Activated naive CD4-positive, alpha-beta T cell treated with Interleukin-2 at 50 U/mL for 16 hours (primary cell): Measurements from ENCODE around the gene SDCCAG8.

Source experiments
- DNase-seq: peaks from one replicate; pipeline ENCODE4 v3.0.0-alpha.2; 2020

The SDCCAG8 gene

DNA sequence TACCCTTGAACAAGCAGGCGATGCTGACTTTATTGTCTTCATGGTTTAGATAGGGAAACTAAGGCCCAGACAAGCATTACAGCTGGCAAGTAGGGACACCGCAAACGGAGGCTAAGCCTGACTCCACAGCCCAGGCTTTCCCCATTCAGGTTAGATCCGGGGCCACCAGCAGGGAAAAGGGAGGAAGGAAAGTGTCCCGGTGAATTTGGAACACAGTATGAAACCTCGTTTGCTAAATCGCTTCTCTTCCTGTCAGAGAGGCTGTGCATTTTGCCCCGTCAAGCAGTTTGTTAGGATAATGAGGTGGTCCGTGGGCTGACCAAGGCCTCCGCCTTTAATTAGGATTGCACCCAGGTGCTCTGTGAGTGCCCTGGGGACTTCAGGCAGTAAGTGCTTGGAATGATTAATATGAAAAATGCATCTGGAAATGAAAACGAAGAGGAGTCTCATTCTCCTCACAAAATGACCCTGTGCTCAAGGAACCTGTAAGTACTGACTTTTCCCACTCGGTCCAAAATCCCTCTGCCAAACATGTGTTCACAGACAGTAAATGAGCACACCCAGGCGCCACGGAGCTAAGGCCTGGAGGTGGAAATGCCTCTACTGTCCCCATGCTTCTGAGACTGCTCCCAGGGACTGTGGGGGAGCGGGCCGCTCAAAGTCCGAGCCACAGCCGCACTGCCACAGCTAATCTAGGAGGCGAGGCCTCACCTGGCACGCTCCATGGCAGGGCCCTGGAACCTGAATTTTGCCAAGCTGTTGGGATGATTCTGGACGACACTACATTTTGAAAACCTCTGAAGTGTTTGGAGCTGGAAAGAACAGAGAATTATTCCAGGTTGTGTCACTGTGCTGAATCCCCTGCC, 234.1 kb downstream of the SDCCAG8 start:
- no peak for DNase-seq

DNA sequence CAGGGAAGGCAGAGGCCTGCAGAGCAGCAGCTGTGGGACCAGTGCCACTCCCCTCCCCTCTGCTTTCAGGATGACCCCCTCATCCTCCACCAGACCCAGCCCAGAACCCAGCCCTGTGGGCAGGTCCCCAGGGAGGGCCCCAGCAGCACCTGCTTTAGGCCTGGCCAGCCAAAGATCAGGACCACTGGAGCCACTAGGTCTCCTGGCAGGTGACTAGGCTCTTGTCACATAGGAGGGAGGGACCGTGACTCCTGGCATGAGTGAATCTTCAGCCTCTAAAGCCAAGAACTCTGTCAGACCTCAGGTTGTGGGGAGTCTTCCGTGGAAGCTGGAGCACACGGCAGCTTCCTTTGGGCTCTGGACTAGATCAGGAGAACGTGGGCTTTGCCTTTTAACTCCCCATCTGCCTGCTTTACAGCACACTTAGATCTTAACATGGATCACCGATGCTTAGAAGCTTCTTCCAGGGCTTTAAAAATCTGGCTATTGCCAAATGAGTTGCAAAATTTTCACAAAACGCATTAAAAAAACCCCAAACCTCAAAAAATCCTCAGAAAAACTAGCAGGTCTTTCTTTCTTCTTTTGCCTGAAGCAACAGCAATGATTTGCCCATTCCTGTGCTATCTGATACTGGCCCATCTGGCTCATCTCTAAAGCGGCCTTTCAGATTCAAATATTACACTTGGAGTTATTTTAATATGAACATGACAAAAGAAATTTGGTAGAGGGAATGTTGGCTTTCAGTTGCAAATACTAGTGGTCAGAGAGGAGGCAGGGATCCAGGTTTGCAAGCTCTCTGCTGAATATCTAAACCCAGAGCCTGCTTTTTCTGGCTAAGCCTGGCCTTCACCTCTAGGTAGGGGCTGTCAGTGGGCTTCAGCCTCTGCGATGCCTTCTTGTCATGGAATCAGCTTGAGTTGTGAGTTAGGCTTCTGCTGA, 235.2 kb downstream of the SDCCAG8 start:
- DNase-seq: no peak

DNA sequence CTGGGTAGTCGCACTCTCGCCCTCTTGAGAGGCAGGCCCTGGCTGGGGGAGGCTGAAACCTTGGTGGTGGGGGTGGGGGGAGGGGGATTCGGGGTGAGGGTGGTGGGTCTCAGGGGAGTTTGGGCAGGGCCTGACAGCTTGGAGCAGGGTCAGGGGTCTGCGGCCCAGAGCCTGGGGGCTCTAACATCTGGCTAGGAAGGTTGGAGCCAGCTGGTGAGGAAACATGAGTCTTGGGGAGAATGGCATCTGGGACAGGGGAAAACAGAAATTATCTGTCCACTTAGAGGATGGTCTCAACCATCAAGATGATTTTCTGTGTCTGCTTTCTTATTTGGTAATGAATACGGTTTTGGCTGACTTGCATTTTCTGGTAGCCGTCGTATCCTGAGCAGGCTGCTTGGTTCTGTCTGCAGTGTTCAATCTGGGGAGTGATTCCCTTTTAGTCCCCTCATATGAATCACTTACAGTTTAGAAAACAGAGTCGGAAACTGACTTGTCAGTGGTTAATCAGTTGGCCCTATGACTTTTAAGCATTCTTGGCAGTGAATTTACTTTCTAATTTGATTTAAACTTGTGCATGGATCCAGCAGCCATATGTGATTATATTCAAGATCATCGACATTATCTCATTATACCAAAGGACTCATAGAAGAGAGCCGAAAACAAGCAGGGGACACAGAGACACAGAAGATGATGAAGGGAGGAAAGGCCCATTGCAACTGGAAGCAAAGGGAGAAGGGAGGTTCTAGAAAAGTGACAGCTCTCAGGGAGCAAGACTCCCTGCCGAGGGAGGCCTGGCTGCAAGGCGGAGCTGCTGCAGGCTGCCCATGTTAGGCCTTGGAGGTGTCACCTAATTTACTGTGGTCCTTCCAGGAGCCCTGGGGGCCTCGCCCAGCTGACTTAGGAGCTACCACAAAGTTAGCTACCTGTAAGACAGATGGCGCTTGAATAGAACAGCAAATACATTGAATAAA, 237.6 kb downstream of the SDCCAG8 start:
- no peak for DNase-seq

DNA sequence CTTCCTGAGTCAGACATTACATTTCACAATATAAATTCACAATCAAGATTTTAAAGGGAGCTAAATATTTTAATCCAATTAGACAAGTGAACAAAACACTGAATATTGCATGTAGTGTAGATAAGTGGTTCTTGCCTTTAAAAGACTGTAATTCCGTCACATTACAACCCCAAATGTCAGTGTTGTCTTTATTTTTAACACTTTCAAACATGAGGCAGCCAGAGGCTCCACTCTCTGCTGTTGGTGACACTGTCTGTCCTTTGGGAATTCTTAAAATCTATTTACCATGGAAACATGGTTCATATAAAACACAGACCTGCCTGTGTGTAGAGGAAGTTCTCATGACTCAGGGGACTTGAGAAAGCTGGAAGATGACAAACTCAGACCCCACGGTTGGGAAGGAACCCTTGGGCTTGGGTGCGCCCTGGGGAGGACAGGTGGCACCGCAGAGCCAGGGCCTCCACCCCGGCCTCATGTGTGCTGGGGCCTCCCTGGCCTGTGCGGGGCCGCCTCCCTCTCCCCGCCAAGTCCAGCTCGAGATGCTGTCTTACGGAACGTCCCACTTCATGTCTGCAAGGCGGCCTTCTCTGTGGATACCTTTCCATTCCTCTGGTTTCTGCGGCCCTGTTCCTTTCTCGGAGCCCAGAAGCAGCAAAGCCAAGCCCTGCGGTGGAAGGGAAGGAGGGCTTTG, 239.0 kb downstream of the SDCCAG8 start:
- no peak for DNase-seq

DNA sequence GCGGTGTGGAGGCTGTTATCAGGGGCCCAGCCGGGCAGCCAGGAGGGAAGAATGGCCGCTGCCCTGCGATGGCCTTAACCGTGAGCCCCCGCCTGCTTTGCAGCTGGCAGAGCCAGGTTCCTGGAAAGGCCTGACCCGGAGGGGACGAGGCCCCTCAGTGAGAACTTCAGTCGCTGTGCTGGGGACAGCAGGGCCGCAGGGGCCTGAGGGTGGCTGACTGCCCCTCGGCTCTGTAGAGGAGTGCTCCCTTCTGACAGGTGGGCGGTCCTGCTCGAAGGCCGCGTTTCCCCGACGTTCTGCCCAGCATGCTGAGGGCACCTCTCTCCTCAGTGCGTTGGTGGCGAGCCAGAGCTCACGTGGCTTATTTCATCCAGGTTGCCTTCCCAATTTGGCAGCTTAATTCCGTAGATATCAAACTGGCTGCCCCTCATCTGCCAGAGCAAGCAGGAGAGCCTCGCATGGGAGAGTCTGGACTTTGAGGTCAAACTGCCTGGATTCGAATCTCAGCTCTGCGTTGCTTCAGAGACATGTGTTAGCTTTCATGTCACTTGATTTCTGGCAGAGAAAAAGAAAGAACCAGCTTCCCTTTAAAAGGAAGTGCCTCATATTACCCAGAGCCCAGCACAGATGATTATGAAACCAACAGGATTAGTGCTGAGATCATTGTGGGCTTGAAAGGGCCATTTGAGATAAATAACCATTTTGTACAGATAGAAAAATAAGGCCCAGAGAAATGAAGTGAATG, 239.8 kb downstream of the SDCCAG8 start:
- DNase-seq: no peak

- DNase-seq: no peak
Observed at GRCh38 chr1:243496187-243496646, 240.4 kb downstream of the SDCCAG8 start.

DNA sequence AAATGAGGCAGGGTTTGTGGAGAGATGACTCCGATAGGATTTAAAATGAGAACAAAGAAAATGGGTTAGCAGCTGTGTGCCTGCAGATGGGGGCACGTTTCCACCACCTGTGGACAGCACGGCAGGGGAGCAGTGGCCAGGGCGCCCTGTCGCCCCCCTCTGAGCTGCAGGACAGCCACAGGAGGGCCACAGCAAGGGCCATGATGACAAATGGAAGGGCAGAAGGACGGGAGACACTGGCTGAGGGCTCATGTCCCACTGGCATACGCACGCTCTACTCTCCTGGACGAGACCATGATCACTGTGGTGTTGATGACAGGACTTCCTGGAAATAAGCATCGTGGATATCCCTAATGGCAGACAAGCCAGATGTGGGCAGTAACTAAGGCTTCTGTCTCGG, 241.0 kb downstream of the SDCCAG8 start:
- DNase-seq: no peak

DNA sequence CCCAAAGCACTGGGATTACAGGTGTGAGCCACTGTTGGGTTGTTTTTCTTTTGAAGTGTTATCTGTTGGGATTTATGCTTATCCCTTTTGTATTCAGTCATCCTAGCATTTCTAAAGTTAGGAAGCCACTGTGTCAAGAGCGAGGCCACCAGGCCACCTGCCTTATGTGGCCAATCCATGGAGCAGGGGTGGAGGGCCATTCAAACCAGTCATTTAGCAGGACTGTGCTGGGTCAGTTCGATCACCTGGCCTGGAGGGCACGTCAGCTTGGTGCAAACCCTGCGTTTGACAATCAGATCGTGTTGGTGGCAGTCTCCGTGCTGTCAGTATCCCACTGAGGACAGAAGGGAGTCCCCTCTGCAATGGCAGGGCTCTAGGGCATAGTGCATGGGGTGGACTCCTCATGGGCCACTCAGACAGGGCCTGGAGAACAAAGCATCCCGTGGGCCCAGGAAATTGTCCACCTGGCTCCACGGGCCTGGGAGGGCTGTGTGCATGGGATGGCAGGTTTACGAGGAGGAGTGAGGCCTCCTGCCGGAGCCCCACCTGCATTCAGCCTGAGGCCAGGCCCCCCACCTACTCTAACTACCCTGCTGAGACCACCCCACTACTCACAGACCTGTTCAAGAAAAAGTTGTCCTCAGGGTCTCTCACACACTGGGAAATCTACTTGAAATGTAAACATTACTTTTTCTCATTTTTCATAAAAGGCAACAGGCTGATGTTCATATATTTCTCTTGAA, 242.3 kb downstream of the SDCCAG8 start:
- DNase-seq: no peak

GRCh38 chr1:243499248-243499647, 243.4 kb downstream of the SDCCAG8 start:
- no peak for DNase-seq

DNA sequence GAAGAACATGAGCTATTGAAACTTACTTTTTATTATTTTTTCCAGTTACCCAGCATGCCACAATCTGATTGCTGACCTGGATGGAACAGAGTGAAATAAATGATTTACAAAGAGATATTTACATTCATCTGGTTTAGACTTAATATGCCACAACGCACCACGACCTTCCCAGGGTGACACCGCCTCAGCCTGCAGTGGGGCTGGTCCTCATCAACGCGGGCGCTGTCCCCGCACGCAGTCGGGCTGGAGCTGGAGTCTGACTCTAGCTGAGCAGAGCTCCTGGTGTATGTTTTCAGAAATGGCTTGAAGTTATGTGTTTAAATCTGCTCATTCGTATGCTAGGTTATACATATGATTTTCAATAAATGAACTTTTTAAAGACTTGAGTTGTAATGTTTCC, 243.9 kb downstream of the SDCCAG8 start:
- no peak for DNase-seq

GRCh38 chr1:243500512-243500911, 244.7 kb downstream of the SDCCAG8 start:
- no peak for DNase-seq

DNA sequence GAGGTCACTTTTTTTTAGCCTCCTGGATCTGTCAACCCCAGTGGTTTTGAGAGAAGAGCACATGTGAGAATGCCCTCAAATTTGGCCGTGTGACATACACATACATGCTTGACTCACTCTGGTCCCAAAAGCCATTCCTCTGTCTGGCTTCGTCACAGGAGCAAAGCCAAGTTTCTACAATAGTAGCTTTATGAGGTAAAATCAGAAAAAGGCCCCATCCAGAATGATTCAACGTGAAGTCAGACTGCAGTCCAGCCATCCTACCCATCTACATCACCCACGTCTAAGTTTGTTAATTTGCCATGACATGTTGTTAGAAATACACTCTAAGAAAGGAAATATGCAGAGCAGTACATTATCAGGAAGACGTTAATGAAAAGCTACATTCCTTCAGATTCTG, 245.2 kb downstream of the SDCCAG8 start:
- no peak for DNase-seq

DNA sequence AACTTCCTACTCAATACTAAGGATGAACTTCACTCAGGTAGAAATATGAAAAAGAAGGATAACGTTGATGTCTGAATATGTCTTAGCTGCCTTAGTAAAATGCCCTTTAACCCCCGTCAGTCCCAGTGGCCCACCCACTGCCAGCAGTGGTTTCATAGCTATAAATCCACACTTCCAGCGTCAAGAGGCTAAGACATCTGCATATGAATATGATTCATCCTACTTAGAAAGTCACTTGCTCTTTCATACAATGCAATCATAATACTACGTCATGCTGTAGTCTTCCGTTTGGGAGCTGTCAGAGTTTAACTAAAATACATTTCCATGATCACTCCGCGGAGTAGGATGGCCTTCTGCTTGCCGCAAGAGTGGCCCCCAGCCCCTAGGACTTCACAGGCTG, 247.3 kb downstream of the SDCCAG8 start:
- DNase-seq: no peak

DNA sequence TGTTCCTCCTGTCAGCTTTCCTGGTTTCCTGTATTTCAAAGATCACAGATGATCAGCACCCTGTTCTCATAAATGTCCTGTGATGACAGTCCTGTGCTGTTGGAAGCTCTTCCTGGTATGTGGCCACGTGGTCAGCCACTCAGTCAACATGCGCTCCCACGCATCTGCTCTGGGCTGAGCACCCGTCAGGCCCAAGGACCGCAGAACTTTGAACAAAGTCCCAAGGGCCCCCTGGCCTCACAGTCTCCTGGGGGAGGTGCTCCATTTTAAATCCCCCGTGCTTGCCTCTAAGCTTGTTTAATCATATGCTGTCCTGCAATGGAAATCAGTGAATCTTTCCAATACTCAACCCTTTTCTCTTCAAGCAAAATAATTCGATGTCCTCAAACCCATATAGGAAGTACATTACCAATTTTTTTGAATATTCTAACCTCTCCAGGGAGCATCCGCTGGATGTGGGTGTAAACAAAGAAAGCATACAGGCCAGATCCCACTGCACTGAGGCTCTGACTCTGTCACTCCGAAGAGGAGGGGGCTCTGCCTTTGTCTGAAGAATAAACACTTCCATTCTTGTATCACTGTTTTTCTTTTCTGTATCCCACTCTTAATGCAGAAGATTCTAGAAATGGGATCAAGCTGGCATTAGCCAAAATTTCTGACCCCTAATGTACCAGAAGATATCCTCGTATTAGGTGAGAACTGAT, 250.3 kb downstream of the SDCCAG8 start:
- no peak for DNase-seq

- no peak for DNase-seq
Observed at GRCh38 chr1:243507001-243507671, 251.3 kb downstream of the SDCCAG8 start.

- no peak for DNase-seq
Observed at GRCh38 chr1:243507672-243508302, 251.9 kb downstream of the SDCCAG8 start.

DNA sequence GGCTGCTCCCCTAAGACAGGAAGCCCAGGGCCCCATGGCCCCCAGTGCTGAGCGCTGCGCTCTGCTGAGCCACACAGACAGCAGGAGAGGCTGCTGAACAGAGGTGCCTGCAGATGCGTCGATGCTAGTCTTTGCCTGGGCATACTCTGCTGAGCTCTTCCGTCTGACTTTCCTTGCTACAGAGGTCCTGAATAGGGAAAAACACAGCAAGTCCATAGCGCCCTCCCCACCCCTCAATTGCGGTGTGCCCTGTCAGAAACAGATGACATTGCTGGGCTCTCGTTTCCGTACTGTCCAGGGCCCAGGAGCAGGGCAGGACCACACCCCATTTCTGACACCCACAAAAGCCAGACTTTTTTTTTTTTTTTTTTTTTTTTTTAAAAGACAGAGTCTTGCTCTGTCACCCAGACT, 252.5 kb downstream of the SDCCAG8 start:
- no peak for DNase-seq

GRCh38 chr1:243508943-243509342, 253.1 kb downstream of the SDCCAG8 start:
- DNase-seq: no peak

- DNase-seq: no peak
Observed at GRCh38 chr1:243510928-243511327, 255.1 kb downstream of the SDCCAG8 start.
